Activated T-helper 2 cell treated with anti-CD3 and anti-CD28 coated beads, Interferon-gamma antibody, Interleukin-2, Interleukin-4, amounts not matched to agents 10 μg/mL and 5 μg/mL and 100 μg/mL, durations not matched to agents 14 hours and 24 hours and 36 hours (primary cell): ENCODE results near the gene SLC22A23. TPM values are rescaled to one million over a fixed set of nuclear protein-coding genes. Genes with fewer than 3 reads are reported as not detected.

Experiments
- DNase-seq: peaks from one replicate; pipeline ENCODE4 v3.0.0; 2021; ENCODE audit warnings: low spot score
- H3K27ac Mint-ChIP-seq: one replicate; pipeline ENCODE4 v1.8.0; 2021; ENCODE audit warnings: mixed read lengths
- H3K27me3 Mint-ChIP-seq: one replicate; pipeline ENCODE4 v1.8.0; 2021; ENCODE audit warnings: low read depth, mixed read lengths
- H3K36me3 Mint-ChIP-seq: one replicate; pipeline ENCODE4 v1.8.0; 2021; ENCODE audit warnings: low read depth, mixed read lengths
- H3K4me1 Mint-ChIP-seq: one replicate; pipeline ENCODE4 v1.8.0; 2021; ENCODE audit warnings: low read depth, mixed read lengths
- H3K4me3 Mint-ChIP-seq: one replicate; pipeline ENCODE4 v1.8.0; 2021; ENCODE audit warnings: low read depth, mild to moderate bottlenecking, moderate library complexity, mixed read lengths
- H3K9me3 Mint-ChIP-seq: one replicate; pipeline ENCODE4 v1.8.0; 2021; ENCODE audit warnings: mixed read lengths
- intact Hi-C: fragments of 100-400 bp; cut with micrococcal nuclease; formaldehyde crosslinking; loops from one replicate; pipeline ENCODE4 v1.15.1; 2023
- total RNA-seq: library from RNA; stranded (reverse); gene quantifications from 2 replicates; pipeline ENCODE4 v1.2.3, GENCODE V29; 2022

Gene SLC22A23
- total RNA-seq, 1 donor from 2014 or later: 0.07 TPM

- peaks cover 13% of the 10 kb centered on the region for H3K4me1 Mint-ChIP-seq
- H3K27me3 Mint-ChIP-seq: peaks cover 22% of the 10 kb centered on the region
- no peaks in the 10 kb centered on the region for H3K36me3 Mint-ChIP-seq
- H3K27ac Mint-ChIP-seq: no peak overlapping the region
- no peak overlapping the region for H3K4me3 Mint-ChIP-seq
- no peaks in the 10 kb centered on the region for H3K9me3 Mint-ChIP-seq
- DNase-seq: no peak
- intact Hi-C loops: no loop called here
Measured at GRCh38 chr6:3366596-3367413, 90.0 kb downstream of the SLC22A23 start.

- no peak for DNase-seq
- no peak overlapping the region for H3K27ac Mint-ChIP-seq
- H3K4me3 Mint-ChIP-seq: no peak overlapping the region
- no peaks in the 10 kb centered on the region for H3K36me3 Mint-ChIP-seq
- intact Hi-C loops: no loop called here
- H3K9me3 Mint-ChIP-seq: no peaks in the 10 kb centered on the region
- peaks cover 22% of the 10 kb centered on the region for H3K27me3 Mint-ChIP-seq
- H3K4me1 Mint-ChIP-seq: no peaks in the 10 kb centered on the region
Measured at GRCh38 chr6:3364391-3364790, 92.5 kb downstream of the SLC22A23 start.

GRCh38 chr6:3363296-3364025 lies 93.4 kb downstream of the SLC22A23 start:
- Mint-ChIP-seq H3K4me1 (no peaks in the 10 kb centered on the region), H3K27ac (no peak overlapping the region), H3K36me3 (no peaks in the 10 kb centered on the region), H3K27me3 (peaks cover 18% of the 10 kb centered on the region), H3K4me3 (no peak overlapping the region), H3K9me3 (no peaks in the 10 kb centered on the region)
- intact Hi-C loops: no loop called here
- DNase-seq: no peak

GRCh38 chr6:3361312-3362037 lies 95.4 kb downstream of the SLC22A23 start:
- Mint-ChIP-seq H3K4me1 (peaks cover 2% of the 10 kb centered on the region), H3K4me3 (no peak overlapping the region), H3K9me3 (no peaks in the 10 kb centered on the region), H3K27me3 (peaks cover 22% of the 10 kb centered on the region), H3K36me3 (no peaks in the 10 kb centered on the region), H3K27ac (no peak overlapping the region)
- intact Hi-C loops: no loop called here
- DNase-seq: no peak

- no peak overlapping the region for H3K27ac Mint-ChIP-seq
- peaks cover 26% of the 10 kb centered on the region for H3K27me3 Mint-ChIP-seq
- no peak overlapping the region for H3K4me3 Mint-ChIP-seq
- intact Hi-C loops: no loop called here
- H3K36me3 Mint-ChIP-seq: no peaks in the 10 kb centered on the region
- DNase-seq: no peak
- H3K9me3 Mint-ChIP-seq: no peaks in the 10 kb centered on the region
- peaks cover 6% of the 10 kb centered on the region for H3K4me1 Mint-ChIP-seq
Measured at GRCh38 chr6:3360727-3361045, 96.2 kb downstream of the SLC22A23 start.

- DNase-seq: no peak
- Mint-ChIP-seq H3K27me3 (peaks cover 30% of the 10 kb centered on the region), H3K27ac (no peak overlapping the region), H3K4me1 (peaks cover 8% of the 10 kb centered on the region), H3K9me3 (no peaks in the 10 kb centered on the region), H3K36me3 (no peaks in the 10 kb centered on the region), H3K4me3 (no peak overlapping the region)
- intact Hi-C loops: no loop called here
Measured at GRCh38 chr6:3359973-3360726, 96.7 kb downstream of the SLC22A23 start.

GRCh38 chr6:3359101-3359752 lies 97.6 kb downstream of the SLC22A23 start:
- intact Hi-C loops: no loop called here
- no peak for DNase-seq
- H3K27me3 Mint-ChIP-seq: peaks cover 35% of the 10 kb centered on the region
- no peaks in the 10 kb centered on the region for H3K9me3 Mint-ChIP-seq
- no peak overlapping the region for H3K4me3 Mint-ChIP-seq
- no peaks in the 10 kb centered on the region for H3K36me3 Mint-ChIP-seq
- H3K4me1 Mint-ChIP-seq: peaks cover 9% of the 10 kb centered on the region
- no peak overlapping the region for H3K27ac Mint-ChIP-seq

- no peak for DNase-seq
- no peak overlapping the region for H3K4me3 Mint-ChIP-seq
- H3K27ac Mint-ChIP-seq: no peak overlapping the region
- peaks cover 41% of the 10 kb centered on the region for H3K27me3 Mint-ChIP-seq
- intact Hi-C loops: no loop called here
- H3K4me1 Mint-ChIP-seq: peaks cover 9% of the 10 kb centered on the region
- H3K36me3 Mint-ChIP-seq: no peaks in the 10 kb centered on the region
- no peaks in the 10 kb centered on the region for H3K9me3 Mint-ChIP-seq
Measured at GRCh38 chr6:3358413-3359100, 98.3 kb downstream of the SLC22A23 start.

- DNase-seq: no peak
- H3K4me3 Mint-ChIP-seq: no peak overlapping the region
- H3K9me3 Mint-ChIP-seq: no peaks in the 10 kb centered on the region
- no peaks in the 10 kb centered on the region for H3K36me3 Mint-ChIP-seq
- peaks cover 42% of the 10 kb centered on the region for H3K27me3 Mint-ChIP-seq
- intact Hi-C loops: no loop called here
- no peak overlapping the region for H3K27ac Mint-ChIP-seq
- peaks cover 9% of the 10 kb centered on the region for H3K4me1 Mint-ChIP-seq
Measured at GRCh38 chr6:3357678-3358077, 99.2 kb downstream of the SLC22A23 start.

GRCh38 chr6:3356824-3357420 lies 99.9 kb downstream of the SLC22A23 start:
- Mint-ChIP-seq H3K4me3 (peak overlapping the region; percentile 22), H3K27ac (no peak overlapping the region), H3K36me3 (no peaks in the 10 kb centered on the region), H3K27me3 (peaks cover 46% of the 10 kb centered on the region), H3K9me3 (no peaks in the 10 kb centered on the region), H3K4me1 (peaks cover 9% of the 10 kb centered on the region)
- intact Hi-C loops: no loop called here
- DNase-seq: no peak

- DNase-seq: peak; percentile 18
- Mint-ChIP-seq H3K9me3 (no peaks in the 10 kb centered on the region), H3K27ac (no peak overlapping the region)
Measured at GRCh38 chr6:3356056-3356823, 100.6 kb downstream of the SLC22A23 start.

More at GRCh38 chr6:3356056-3356823, 100.6 kb downstream of the SLC22A23 start:
- Mint-ChIP-seq H3K27me3 (peaks cover 50% of the 10 kb centered on the region), H3K4me3 (peak overlapping the region; percentile 22), H3K36me3 (no peaks in the 10 kb centered on the region), H3K4me1 (peaks cover 9% of the 10 kb centered on the region)
- intact Hi-C loops: no loop called here
